Kidney capillary endothelial cell (primary cell): ENCODE measurements around the gene AKAP8.
"Not testable (repeated sequence)": the region's sequence is repeated elsewhere in the genome, so short reads cannot be mapped to it uniquely, and the experiment has no call there.

Experiments
- DNase-seq: peaks from one replicate; pipeline ENCODE4 v3.0.0-alpha.2; 2018; ENCODE audit warnings: low spot score

AKAP8 gene

GRCh38 chr19:15404097-15404779, 24.7 kb upstream of the AKAP8 start:
- no peak for DNase-seq

- no peak for DNase-seq
These were observed 23.6 kb upstream of the AKAP8 start for GRCh38 chr19:15403151-15403531.

GRCh38 chr19:15402411-15403150, 23.0 kb upstream of the AKAP8 start:
- DNase-seq: no peak

GRCh38 chr19:15401397-15401710, 21.8 kb upstream of the AKAP8 start:
- no peak for DNase-seq

- no peak for DNase-seq
These were observed 21.2 kb upstream of the AKAP8 start for GRCh38 chr19:15400521-15401396.

- DNase-seq: no peak
These were observed 20.0 kb upstream of the AKAP8 start for GRCh38 chr19:15399635-15400034.

- no peak for DNase-seq
These were observed 19.6 kb upstream of the AKAP8 start for GRCh38 chr19:15399234-15399515.

GRCh38 chr19:15398501-15399233, 19.1 kb upstream of the AKAP8 start:
- no peak for DNase-seq

GRCh38 chr19:15397782-15398181, 18.2 kb upstream of the AKAP8 start:
- DNase-seq: no peak

GRCh38 chr19:15397236-15397635, 17.6 kb upstream of the AKAP8 start:
- no peak for DNase-seq

GRCh38 chr19:15396436-15396835, 16.8 kb upstream of the AKAP8 start:
- DNase-seq: no peak

GRCh38 chr19:15395251-15395650, 15.7 kb upstream of the AKAP8 start:
- not testable (repeated sequence) for DNase-seq

GRCh38 chr19:15394426-15394825, 14.8 kb upstream of the AKAP8 start:
- no peak for DNase-seq

- DNase-seq: no peak
These were observed 14.4 kb upstream of the AKAP8 start for GRCh38 chr19:15393963-15394362.

- DNase-seq: no peak
These were observed 11.2 kb upstream of the AKAP8 start for GRCh38 chr19:15390814-15391213.

- no peak for DNase-seq
These were observed 2.3 kb upstream of the AKAP8 start for GRCh38 chr19:15381864-15382263.

GRCh38 chr19:15381429-15381828, 1.8 kb upstream of the AKAP8 start:
- DNase-seq: no peak

- DNase-seq: peak; percentile 26
These were observed 536 bp upstream of the AKAP8 start for GRCh38 chr19:15379999-15380647.

GRCh38 chr19:15378534-15379082, 979 bp downstream of the AKAP8 start:
- DNase-seq: peak; percentile 24

- peak; percentile 16 for DNase-seq
These were observed 4.7 kb downstream of the AKAP8 start for GRCh38 chr19:15374796-15375440.

- no peak for DNase-seq
These were observed 5.4 kb downstream of the AKAP8 start for GRCh38 chr19:15374105-15374651.
